ENCODE measurements around the gene SCLT1.

DNA sequence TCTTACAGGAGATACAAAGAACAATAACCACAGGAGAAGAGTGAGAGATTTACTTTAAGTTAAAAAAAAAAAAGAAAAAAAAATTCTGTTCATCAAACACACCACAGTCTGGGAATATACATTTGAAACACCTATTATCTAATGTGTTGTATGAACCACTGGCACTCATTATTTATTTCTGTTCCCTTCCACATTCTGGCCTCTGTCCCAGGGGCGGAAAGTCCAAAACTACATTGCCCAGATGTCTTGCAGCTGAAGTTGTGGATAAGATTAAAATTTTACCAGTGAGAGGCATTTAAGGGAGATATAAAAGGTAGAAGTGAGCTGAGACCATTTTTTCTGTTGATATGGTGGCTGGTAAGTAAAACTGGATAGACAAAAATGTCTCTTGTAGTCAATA lies 56.2 kb downstream of the SCLT1 start:
- TF ChIP-seq, protein P1, sequence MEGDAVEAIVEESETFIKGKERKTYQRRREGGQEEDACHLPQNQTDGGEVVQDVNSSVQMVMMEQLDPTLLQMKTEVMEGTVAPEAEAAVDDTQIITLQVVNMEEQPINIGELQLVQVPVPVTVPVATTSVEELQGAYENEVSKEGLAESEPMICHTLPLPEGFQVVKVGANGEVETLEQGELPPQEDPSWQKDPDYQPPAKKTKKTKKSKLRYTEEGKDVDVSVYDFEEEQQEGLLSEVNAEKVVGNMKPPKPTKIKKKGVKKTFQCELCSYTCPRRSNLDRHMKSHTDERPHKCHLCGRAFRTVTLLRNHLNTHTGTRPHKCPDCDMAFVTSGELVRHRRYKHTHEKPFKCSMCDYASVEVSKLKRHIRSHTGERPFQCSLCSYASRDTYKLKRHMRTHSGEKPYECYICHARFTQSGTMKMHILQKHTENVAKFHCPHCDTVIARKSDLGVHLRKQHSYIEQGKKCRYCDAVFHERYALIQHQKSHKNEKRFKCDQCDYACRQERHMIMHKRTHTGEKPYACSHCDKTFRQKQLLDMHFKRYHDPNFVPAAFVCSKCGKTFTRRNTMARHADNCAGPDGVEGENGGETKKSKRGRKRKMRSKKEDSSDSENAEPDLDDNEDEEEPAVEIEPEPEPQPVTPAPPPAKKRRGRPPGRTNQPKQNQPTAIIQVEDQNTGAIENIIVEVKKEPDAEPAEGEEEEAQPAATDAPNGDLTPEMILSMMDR (conservative IDR thresholded peaks at IDR 0.05; ENCODE audit: low read depth, low read length), result no peak
- TF ChIP-seq EZH2 (IDR thresholded peaks at IDR 0.05; ENCODE audit: borderline replicate concordance, low read depth, low read length, poor library complexity, severe bottlenecking), result no peak

All from A673 (cell line).